Osteocyte (in vitro differentiated cells): ENCODE data around the gene FTO. TPM values are rescaled to one million over a fixed set of nuclear protein-coding genes. Genes with fewer than 3 reads are reported as not detected.

Experiments used
- DNase-seq: peaks from one replicate; pipeline ENCODE4 v3.0.0; 2021; ENCODE audit warnings: mixed read lengths; ENCODE audit not compliant: unreplicated experiment; ENCODE audit errors: extremely low spot score
- H3K27ac Mint-ChIP-seq: one replicate; pipeline ENCODE4 v1.8.0; 2021; ENCODE audit warnings: mild to moderate bottlenecking, mixed read lengths; ENCODE audit not compliant: unreplicated experiment
- H3K27me3 Mint-ChIP-seq: one replicate; pipeline ENCODE4 v1.8.0; 2021; ENCODE audit warnings: mixed read lengths; ENCODE audit not compliant: unreplicated experiment
- H3K36me3 Mint-ChIP-seq: one replicate; pipeline ENCODE4 v1.8.0; 2021; ENCODE audit warnings: mixed read lengths; ENCODE audit not compliant: unreplicated experiment
- H3K4me1 Mint-ChIP-seq: one replicate; pipeline ENCODE4 v1.8.0; 2021; ENCODE audit warnings: mixed read lengths; ENCODE audit not compliant: unreplicated experiment
- H3K4me3 Mint-ChIP-seq: one replicate; pipeline ENCODE4 v1.8.0; 2021; ENCODE audit warnings: mild to moderate bottlenecking, moderate library complexity, mixed read lengths; ENCODE audit not compliant: unreplicated experiment
- H3K9me3 Mint-ChIP-seq: one replicate; pipeline ENCODE4 v1.8.0; 2021; ENCODE audit warnings: mixed read lengths; ENCODE audit not compliant: unreplicated experiment
- CTCF ChIP-seq: fragments of 200-600 bp; sonication (generic); IDR thresholded peaks from 2 replicates; pipeline ENCODE4 v1.5.0; 2021; ENCODE audit warnings: antibody characterized with exemption, mild to moderate bottlenecking, moderate library complexity
- total RNA-seq: library from RNA; stranded (reverse); gene quantifications from 2 replicates; pipeline ENCODE4 v1.2.1, GENCODE V29; 2021

FTO gene
- total RNA-seq, 1 donor from 2014 or later, result 108 TPM

DNA sequence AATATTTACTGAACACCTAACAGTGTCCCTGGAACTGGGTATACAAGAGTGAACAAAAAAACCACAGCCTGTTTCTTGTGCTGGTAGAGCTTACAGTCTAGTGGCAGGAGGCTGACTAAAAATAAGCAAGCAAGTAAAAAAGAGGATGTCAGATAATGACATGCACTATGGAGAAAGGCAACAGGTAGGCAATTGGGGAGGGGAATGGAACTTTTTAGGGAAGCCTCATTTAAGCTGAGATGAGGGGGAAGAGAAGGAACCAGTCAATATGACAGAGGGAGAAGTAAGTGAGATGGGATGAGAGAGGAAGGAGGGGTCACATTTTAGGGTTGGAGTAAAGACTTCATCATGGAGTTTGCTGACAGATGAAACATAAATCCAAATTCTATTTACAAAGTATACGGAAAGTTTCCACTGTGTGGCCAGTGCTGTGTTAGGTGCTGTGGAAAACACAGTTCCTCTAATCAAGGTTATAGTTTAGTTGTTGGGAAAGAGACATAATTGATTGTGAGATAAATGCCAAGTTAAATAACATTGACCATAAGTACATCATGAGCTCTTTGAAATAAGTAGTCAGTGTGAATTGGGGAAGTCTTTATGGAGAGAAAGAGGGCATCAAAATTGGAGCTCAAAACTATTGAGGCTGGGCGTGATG, 251.4 kb downstream of the FTO start:
- no peaks in the 10 kb centered on the region for H3K27me3 Mint-ChIP-seq
- H3K36me3 Mint-ChIP-seq, result peaks cover 5% of the 10 kb centered on the region
- DNase-seq, result no peak
- H3K9me3 Mint-ChIP-seq, result no peaks in the 10 kb centered on the region
- H3K4me3 Mint-ChIP-seq, result no peak overlapping the region
- H3K27ac Mint-ChIP-seq, result no peak overlapping the region
- peaks cover 17% of the 10 kb centered on the region for H3K4me1 Mint-ChIP-seq
- no peak for TF ChIP-seq CTCF

DNA sequence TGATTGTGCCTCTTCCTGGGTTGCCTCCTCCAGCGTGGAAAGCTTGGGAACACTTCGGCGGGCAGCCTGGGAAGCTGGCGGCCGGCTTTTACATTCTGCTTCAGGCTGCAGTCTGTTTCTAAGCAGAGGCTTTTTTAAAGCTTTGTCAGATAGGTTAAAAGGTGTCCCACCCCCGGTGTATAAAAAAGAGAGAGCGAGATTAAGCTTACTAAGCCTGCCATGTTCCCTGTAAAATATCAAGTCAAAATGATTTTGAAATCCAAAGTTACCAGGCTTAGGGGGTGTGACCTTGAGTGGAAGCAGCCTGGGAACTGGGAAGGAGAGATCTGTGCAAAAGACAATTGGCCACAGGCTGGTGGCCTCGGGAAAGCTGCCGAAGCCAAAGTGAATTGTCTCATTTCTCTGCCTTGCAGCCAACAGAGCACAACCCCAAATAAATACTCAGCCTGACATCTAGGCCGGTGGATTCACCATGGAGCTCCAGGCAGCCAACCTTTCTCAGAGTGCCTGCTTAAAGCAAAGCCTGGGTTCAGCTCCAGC, 254.5 kb downstream of the FTO start:
- H3K9me3 Mint-ChIP-seq, result no peaks in the 10 kb centered on the region
- H3K36me3 Mint-ChIP-seq, result peaks cover 5% of the 10 kb centered on the region
- no peak overlapping the region for H3K27ac Mint-ChIP-seq
- H3K4me1 Mint-ChIP-seq, result peaks cover under 1% of the 10 kb centered on the region
- TF ChIP-seq CTCF, result no peak
- H3K4me3 Mint-ChIP-seq, result no peak overlapping the region
- no peaks in the 10 kb centered on the region for H3K27me3 Mint-ChIP-seq
- DNase-seq, result no peak

- Mint-ChIP-seq H3K4me1 (no peaks in the 10 kb centered on the region), H3K27me3 (no peaks in the 10 kb centered on the region), H3K9me3 (no peaks in the 10 kb centered on the region), H3K4me3 (no peak overlapping the region), H3K36me3 (peaks cover 2% of the 10 kb centered on the region), H3K27ac (no peak overlapping the region)
- no peak for TF ChIP-seq CTCF
- no peak for DNase-seq
These were observed 256.3 kb downstream of the FTO start for GRCh38 chr16:53960050-53960812.

GRCh38 chr16:53960954-53961616, 257.1 kb downstream of the FTO start:
- H3K27ac Mint-ChIP-seq, result no peak overlapping the region
- TF ChIP-seq CTCF, result no peak
- no peaks in the 10 kb centered on the region for H3K27me3 Mint-ChIP-seq
- no peak for DNase-seq
- H3K36me3 Mint-ChIP-seq, result peaks cover 5% of the 10 kb centered on the region
- H3K9me3 Mint-ChIP-seq, result no peaks in the 10 kb centered on the region
- H3K4me3 Mint-ChIP-seq, result no peak overlapping the region
- no peaks in the 10 kb centered on the region for H3K4me1 Mint-ChIP-seq

GRCh38 chr16:53962041-53962440, 258.1 kb downstream of the FTO start:
- no peak for TF ChIP-seq CTCF
- Mint-ChIP-seq H3K36me3 (peaks cover 8% of the 10 kb centered on the region), H3K27ac (no peak overlapping the region), H3K4me1 (no peaks in the 10 kb centered on the region), H3K27me3 (no peaks in the 10 kb centered on the region), H3K9me3 (no peaks in the 10 kb centered on the region), H3K4me3 (no peak overlapping the region)
- no peak for DNase-seq
